HG02798 (cell line): ENCODE results near the gene RREB1.

Source experiments
- ATAC-seq: cut with Tn5 transposase; IDR thresholded peaks from one replicate; pipeline ENCODE4 v1.9.1; 2021; ENCODE audit warnings: mild to moderate bottlenecking; ENCODE audit not compliant: unreplicated experiment, poor library complexity

The RREB1 gene

GRCh38 chr6:7107578-7108195, at the start of gene RREB1:
RREB1 (plus strand) TSS chr6:7107961; CDS start chr6:7181912, 73,951 bp downstream.
- ATAC-seq = peak; percentile 67

- no peak for ATAC-seq
Measured at GRCh38 chr6:7058250-7058923, 49.4 kb upstream of the RREB1 start.

- ATAC-seq = no peak
Measured at GRCh38 chr6:7060769-7061516, 46.8 kb upstream of the RREB1 start.

GRCh38 chr6:7062451-7063162, 45.2 kb upstream of the RREB1 start:
- no peak for ATAC-seq

GRCh38 chr6:7067305-7067704, 40.5 kb upstream of the RREB1 start:
- ATAC-seq = no peak

GRCh38 chr6:7071405-7071804, 36.4 kb upstream of the RREB1 start:
- ATAC-seq = no peak

GRCh38 chr6:7073082-7073820, 34.5 kb upstream of the RREB1 start:
- ATAC-seq = no peak

- peak; percentile 100 for ATAC-seq
Measured at GRCh38 chr6:7073821-7074525, 33.8 kb upstream of the RREB1 start.

GRCh38 chr6:7074870-7075269, 32.9 kb upstream of the RREB1 start:
- no peak for ATAC-seq

- no peak for ATAC-seq
Measured at GRCh38 chr6:7075341-7076000, 32.3 kb upstream of the RREB1 start.

- no peak for ATAC-seq
Measured at GRCh38 chr6:7077856-7078255, 29.9 kb upstream of the RREB1 start.

- no peak for ATAC-seq
Measured at GRCh38 chr6:7078856-7079255, 28.9 kb upstream of the RREB1 start.

GRCh38 chr6:7080311-7080710, 27.4 kb upstream of the RREB1 start:
- no peak for ATAC-seq

- ATAC-seq = peak; percentile 34
Measured at GRCh38 chr6:7085911-7086310, 21.9 kb upstream of the RREB1 start.

GRCh38 chr6:7086488-7086887, 21.3 kb upstream of the RREB1 start:
- ATAC-seq = peak; percentile 71

- peak; percentile 4 for ATAC-seq
Measured at GRCh38 chr6:7087066-7087465, 20.7 kb upstream of the RREB1 start.

- peak; percentile 53 for ATAC-seq
Measured at GRCh38 chr6:7087491-7087979, 20.2 kb upstream of the RREB1 start.

GRCh38 chr6:7088076-7088742, 19.6 kb upstream of the RREB1 start:
- no peak for ATAC-seq
